ENCODE measurements around the gene PRKCA.

PRKCA gene

DNA sequence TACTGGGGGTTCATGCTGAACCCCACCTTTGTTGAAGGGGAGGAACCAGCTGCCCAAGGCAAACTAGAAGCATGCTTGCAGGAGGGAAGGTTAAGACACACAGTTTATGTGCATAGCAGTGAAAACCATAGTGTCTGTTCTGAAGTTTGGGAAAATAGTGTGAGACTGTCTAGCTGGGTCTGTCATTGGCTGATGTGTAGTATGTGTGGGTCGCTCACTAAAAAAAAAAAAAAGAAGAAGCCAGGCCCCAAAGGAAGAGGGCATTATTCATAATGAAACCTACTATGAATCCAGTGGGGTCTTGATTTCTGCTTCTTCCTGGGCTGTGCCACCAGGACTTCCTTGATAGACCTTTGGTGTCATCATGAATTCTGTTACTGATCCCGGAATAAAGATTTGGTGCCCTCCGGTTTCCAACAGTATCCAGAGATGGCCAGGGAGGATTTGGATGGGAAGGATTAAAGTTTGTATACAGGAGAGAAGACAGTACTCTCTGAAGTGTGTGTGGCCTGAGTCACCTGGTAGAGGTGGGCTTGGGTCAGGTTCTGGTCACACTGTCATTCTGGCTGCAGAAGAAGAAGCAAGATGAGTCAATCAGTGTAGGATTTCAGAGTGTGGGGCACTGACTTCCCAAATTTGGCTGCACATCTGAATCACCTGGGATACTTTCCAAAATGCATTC, 220.3 kb downstream of the PRKCA start:
- no peak for DNase-seq

GRCh38 chr17:66523378-66524200, 221.2 kb downstream of the PRKCA start:
- DNase-seq: no peak

DNA sequence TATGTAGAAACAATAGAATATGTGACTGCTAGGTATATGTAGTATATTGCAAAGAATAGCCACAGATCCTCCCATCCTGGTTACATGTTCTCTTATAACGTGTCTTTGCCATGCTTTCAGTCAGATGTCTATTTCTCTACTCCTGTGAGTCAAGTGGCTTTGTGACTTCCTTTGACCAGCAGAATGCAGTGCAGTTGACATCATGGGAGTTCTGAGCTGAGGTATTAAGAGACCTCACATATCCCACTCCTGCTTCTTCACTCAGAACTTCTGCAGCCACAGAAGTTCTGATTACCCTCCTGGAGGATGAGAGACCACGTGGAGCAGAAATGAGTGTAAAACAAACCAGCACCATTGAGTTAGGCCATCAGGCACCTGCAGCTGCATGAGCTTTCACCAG, 222.5 kb downstream of the PRKCA start:
- DNase-seq: peak in 1 of 5 donors; percentile 49

DNA sequence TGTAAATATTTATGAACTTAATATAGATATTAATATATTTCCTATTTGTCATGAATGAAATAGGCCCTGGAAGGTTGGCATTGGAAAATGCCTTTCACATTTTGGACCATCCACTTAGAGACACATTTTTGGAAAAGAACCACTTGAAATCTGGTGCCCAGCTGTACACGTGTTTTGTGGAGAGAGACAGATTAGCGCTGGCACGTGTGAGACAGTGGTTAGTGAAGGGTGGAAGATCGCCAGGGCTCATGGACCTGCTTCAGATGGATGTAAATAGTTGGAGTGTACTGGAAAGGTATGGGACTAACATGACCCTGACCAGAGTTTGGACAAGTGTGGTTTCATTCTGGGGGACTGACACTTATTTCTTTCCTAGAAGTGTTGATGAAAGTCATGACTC, 222.9 kb downstream of the PRKCA start:
- no peak for DNase-seq

GRCh38 chr17:66526827-66527226, 224.4 kb downstream of the PRKCA start:
- no peak for DNase-seq

- DNase-seq: no peak
These were observed 224.9 kb downstream of the PRKCA start for GRCh38 chr17:66527335-66527734.

DNA sequence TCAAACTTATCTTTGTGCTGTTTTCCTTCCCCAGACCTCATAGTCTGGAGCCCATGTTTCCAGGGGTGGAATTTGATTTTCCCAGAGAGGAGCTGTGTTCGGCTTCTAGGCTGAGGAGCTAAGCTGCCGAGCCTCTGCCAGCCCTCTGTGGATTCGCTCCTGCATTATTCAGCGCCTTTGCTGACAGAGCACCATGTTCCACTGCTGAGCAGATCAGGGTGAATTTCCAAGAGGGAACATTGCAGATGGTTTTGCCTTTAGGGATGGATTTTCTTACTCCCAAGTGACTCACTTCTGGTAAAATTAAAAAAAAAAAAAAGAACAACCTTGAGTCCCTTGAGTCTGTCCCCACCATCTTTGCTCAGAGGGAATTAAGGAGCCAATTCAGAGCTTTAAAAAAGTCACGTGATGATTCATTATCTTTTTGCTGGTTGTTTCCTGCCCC, 229.5 kb downstream of the PRKCA start:
- DNase-seq: no peak

- no peak for DNase-seq
These were observed 231.2 kb downstream of the PRKCA start for GRCh38 chr17:66533572-66533971.

DNA sequence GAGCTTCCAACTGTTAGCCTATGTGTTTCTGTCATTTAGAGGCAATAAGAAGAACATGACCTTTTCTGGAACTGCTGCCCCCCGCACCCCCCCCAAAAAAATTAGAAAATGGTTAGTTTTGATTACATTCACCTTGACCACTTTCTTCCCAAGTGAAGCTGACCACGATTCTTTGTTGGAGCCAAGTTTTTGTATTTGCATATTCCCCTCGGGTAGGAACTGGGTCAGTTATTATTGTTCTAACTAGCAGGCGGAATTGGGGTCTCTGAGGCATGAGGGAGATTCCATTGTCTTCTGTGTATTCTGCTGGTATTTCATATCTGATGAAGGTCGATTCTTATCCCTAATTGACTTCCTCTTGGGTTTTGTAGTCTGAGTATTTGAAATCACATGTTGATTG, 231.6 kb downstream of the PRKCA start:
- DNase-seq: no peak

- DNase-seq: no peak
These were observed 233.2 kb downstream of the PRKCA start for GRCh38 chr17:66535611-66536010.

DNA sequence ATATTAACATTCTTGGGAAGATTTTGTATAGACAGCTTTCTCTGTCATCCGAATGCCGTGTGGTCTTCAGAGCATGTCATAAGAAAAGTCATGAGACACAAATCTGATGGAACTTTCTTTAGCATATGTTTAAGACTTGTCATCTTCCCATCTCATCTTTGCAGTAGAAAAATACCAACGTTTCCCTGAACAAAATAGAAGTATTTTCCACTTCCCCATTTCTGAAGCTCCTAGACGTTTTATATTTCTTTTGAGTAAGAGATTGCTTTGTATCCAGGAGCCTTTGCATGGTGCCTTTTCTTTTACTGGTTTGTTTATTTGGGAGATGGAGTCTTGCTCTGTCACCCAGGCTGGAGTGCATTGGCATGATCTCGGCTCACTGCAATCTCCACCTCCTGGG, 235.1 kb downstream of the PRKCA start:
- no peak for DNase-seq

DNA sequence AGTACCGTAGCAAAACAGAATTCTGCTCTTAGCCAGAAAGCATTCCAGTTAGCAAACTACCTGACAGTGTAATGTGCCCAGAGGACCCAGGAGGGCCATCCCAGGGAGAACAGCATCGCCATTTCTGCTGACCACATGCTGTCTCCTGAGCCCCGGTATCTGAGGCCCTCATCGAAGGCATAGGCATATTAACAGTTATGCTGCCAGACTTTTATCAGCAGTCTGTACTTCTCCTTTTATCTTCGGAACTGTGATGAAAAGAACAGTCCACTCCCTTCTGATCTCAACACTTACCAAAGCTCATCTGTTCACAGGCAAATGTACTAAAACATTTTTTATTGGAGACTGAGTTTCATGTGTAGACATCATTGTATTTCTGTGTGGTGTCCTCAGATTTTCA, 236.4 kb downstream of the PRKCA start:
- no peak for DNase-seq

DNA sequence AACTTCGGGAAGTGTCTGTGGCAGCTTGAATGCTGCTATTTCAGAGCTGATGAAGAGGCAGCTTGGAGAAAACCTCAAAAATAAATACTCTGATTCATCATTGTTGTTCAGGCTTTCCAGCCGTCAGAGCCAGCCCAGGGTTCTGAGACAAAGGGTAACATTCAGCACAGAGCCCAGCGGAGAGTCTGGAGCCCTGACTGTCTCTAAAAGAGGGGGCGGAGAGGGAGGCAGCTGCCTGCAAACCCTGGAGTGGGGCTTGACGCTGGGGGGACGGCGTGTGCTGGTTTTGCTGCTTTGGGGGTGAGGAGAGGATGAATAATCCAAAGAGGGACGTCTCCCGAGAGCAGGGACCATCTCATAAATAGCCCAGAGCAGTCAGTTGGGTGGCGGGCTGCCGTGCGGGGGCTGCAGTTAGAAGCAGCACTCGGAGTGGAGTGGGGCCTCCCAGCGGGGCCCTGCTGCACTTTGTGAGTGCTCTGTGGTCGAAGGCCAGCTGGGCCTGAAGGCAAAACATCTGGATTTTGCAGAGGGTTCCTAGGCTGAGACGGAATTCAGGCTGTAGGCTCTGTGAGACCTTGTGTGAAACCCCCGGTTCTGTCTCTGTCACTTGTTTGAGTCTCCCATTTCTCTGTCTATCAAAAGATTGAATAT, 237.8 kb downstream of the PRKCA start:
- DNase-seq: no peak

DNA sequence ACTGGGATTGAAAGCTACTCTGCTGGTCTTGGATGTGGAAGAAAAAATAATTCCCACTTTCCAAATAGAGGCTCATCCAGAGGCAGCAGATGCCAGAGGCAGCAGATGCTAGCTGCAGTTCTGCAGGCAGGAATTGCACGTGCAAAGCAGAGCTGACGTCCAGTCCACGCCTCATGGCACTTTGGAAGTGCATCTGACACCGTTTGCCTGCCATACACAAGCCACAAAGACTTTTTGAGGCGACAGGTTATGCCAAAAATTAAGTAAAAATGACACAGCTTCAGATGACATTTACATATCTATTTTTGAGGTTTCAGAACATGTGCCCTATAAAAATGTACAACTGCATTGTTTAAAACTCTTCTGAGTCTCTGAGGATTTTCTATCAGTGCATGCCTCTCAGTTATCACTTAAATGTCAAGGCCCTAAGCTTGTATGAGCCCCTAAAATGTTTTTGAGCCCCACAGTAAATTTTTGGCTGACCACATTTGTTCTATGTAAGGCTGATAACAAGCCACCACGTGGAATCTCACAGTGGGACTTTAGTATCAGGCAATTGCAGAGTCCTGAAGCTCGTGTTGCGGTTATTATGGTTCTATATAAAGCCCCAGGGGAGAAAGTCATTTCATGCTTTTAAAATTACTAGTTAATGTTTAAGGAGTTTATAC, 239.2 kb downstream of the PRKCA start:
- no peak for DNase-seq

- peak in 1 of 5 donors; percentile 69 for DNase-seq
These were observed 239.9 kb downstream of the PRKCA start for GRCh38 chr17:66542129-66542966.

DNA sequence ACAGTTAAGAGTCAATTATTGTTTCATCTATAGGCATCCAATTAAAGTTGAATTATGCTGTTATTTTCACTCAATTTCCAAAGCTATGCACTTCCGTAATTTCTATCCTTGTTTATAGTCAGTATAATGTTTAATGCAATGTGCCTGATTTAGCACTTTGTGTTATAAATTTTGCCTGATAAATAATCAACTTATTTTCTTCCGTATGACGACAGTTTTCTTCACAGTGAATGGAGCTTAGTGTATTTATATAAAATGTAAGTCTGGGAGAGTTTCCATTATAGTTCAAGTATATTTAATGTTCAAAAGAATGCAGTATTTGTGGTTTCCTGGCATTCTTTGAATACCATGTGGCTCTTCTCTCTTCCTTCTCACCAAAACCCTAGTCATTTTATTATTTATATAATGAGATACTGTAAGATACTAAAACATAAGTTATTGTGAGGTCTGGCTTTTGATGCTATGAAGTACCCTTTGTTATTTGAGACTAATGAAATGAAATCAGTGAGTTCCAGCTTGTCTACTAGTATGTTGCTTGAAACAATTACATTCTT, 240.6 kb downstream of the PRKCA start:
- DNase-seq: no peak

GRCh38 chr17:66543526-66543925, 241.1 kb downstream of the PRKCA start:
- DNase-seq: no peak

DNA sequence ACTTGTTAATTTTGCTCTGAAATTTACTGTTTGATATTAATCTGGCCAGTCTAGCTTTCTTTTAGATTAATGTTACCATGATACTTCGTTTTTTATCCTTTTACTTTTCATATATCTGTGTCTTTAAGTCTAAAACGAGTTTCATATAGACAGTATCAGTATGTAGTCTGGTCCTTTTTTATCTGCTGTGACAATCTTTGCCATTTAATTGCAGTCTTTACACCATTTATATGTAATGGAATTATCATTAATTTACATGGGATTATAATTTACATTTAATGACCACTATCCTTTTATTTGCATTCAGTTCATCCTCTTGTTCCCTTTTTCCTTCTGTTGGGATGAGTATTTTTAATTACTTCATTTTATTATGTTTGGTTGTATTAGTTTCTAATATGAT, 243.5 kb downstream of the PRKCA start:
- no peak for DNase-seq

GRCh38 chr17:66547151-66547865, 244.9 kb downstream of the PRKCA start:
- peak in 1 of 5 donors; percentile 60 for DNase-seq

DNA sequence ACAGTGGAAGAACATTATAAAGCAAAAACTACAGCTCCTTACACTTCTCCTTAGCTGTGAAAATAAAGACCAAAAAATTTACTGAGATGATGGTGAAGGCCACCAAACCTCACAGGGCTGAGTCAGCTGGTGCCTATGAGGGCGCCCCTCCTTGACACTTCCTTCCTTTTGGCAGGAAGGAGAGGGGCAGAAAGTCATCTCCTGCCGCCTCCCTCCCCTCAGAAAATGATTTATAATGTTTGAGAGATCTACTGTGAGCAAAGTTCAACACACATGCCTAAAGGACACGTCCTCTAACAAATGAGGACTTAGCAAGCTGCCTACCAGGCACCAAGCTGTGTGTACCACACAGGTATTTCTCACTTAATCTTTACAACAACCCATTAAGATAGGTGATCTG, 245.7 kb downstream of the PRKCA start:
- peak in 1 of 5 donors; percentile 81 for DNase-seq

- DNase-seq: no peak
These were observed 246.4 kb downstream of the PRKCA start for GRCh38 chr17:66548659-66549310.

All from T-helper 1 cell (primary cell).